Vagina (tissue), 2 donors: Measurements from ENCODE around the gene IYD. TPM values are rescaled to one million over a fixed set of nuclear protein-coding genes. Genes with fewer than 3 reads are reported as not detected.

Source experiments
- DNase-seq, 2 donors: peaks; one replicate each; pipeline ENCODE4 v3.0.0-alpha.2; 2017; ENCODE audit errors: extremely low spot score in 2 of 2
- H3K27ac ChIP-seq: fragments of 200-600 bp; sonication (generic); one replicate; pipeline ENCODE4 v1.5.1; 2019
- H3K27me3 ChIP-seq: fragments of 200-600 bp; sonication (generic); one replicate; pipeline ENCODE4 v1.5.1; 2019
- H3K36me3 ChIP-seq, 2 donors: fragments of 200-600 bp; sonication (generic); one replicate each; pipeline ENCODE4 v1.5.1; 2017 to 2019
- H3K4me1 ChIP-seq: fragments of 200-600 bp; sonication (generic); one replicate; pipeline ENCODE4 v1.5.1; 2019
- H3K4me3 ChIP-seq, 2 donors: fragments of 200-600 bp; sonication (generic); 1 replicate in 1 of 2; 2 replicates in 1 of 2; pipeline ENCODE4 v1.5.1; 2016 to 2019
- H3K9me3 ChIP-seq: fragments of 200-600 bp; sonication (generic); one replicate; pipeline ENCODE4 v1.5.1; 2019
- CTCF ChIP-seq, 3 experiments: fragments of 450-650 bp in 2 of 3; fragments of 200-600 bp in 1 of 3; sonication (generic) in 1 of 3; IDR thresholded peaks; one replicate each; pipeline ENCODE4 v1.5.1; 2017 to 2019; ENCODE audit warnings: antibody characterized with exemption in 3 of 3, mild to moderate bottlenecking in 2 of 3, moderate library complexity in 2 of 3
- POLR2A ChIP-seq, 2 donors: fragments of 450-650 bp; IDR thresholded peaks; one replicate each; pipeline ENCODE4 v1.6.1; 2017; ENCODE audit warnings: antibody characterized with exemption in 2 of 2, mild to moderate bottlenecking in 2 of 2, moderate library complexity in 2 of 2
- POLR2AphosphoS5 ChIP-seq, 2 donors: sonication (generic); formaldehyde crosslinking; IDR thresholded peaks; one replicate each; pipeline ENCODE4 v1.9.0; 2017; ENCODE audit warnings: antibody characterized with exemption in 2 of 2, mild to moderate bottlenecking in 2 of 2, low read depth in 1 of 2; ENCODE audit not compliant: insufficient read depth in 1 of 2
- intact Hi-C: fragments of 100-400 bp; cut with DNase I; formaldehyde crosslinking; loops from one replicate; pipeline ENCODE4 v1.15.1; 2023
- total RNA-seq: library from RNA; depleted of rRNA; stranded (reverse); fragments of >200 nt; gene quantifications from one replicate; pipeline ENCODE4 v1.2.3, GENCODE V29; 2016

IYD gene
- total RNA-seq, 1 donor from 2014 or later = not detected

- H3K36me3 ChIP-seq = no peaks in the 10 kb centered on the region
Measured at GRCh38 chr6:150412221-150412620, 43.4 kb downstream of the IYD start.

GRCh38 chr6:150413198-150413597 lies 44.4 kb downstream of the IYD start:
- Histone ChIP-seq H3K4me1 (peaks cover 14% of the 10 kb centered on the region), H3K36me3 (no peaks in the 10 kb centered on the region), H3K4me3 (no peak overlapping the region), H3K27ac (no peak overlapping the region), H3K27me3 (no peaks in the 10 kb centered on the region), H3K9me3 (no peaks in the 10 kb centered on the region)
- TF ChIP-seq POLR2A (IDR thresholded peaks at IDR 0.05) = no peak
- TF ChIP-seq CTCF (IDR thresholded peaks at IDR 0.05) = no peak
- TF ChIP-seq POLR2AphosphoS5 (IDR thresholded peaks at IDR 0.05; ENCODE audit: insufficient read depth in 1 of 2, low read depth in 1 of 2) = no peak
- no peak for DNase-seq
- intact Hi-C loops = loop anchor here (5.0 kb wide), 1 partner anchor 399 kb away; no protein-coding TSS in a partner anchor

More at GRCh38 chr6:150412221-150412620, 43.4 kb downstream of the IYD start:
- intact Hi-C loops = loop anchor here (5.0 kb wide), 1 partner anchor 400 kb away; no protein-coding TSS in a partner anchor
- no peak for TF ChIP-seq CTCF (IDR thresholded peaks at IDR 0.05)
- no peak for TF ChIP-seq POLR2AphosphoS5 (IDR thresholded peaks at IDR 0.05; ENCODE audit: insufficient read depth in 1 of 2, low read depth in 1 of 2)
- no peak for TF ChIP-seq POLR2A (IDR thresholded peaks at IDR 0.05)
- Histone ChIP-seq H3K9me3 (no peaks in the 10 kb centered on the region), H3K27me3 (no peaks in the 10 kb centered on the region), H3K4me1 (peaks cover 9% of the 10 kb centered on the region), H3K4me3 (no peak overlapping the region), H3K27ac (no peak overlapping the region)
- DNase-seq = no peak

GRCh38 chr6:150413781-150414281 lies 45.0 kb downstream of the IYD start:
- intact Hi-C loops = loop anchor here (5.0 kb wide), 1 partner anchor 398 kb away; no protein-coding TSS in a partner anchor

GRCh38 chr6:150416128-150416527 lies 47.3 kb downstream of the IYD start:
- H3K4me3 ChIP-seq = no peak overlapping the region
- DNase-seq = no peak
- no peaks in the 10 kb centered on the region for H3K9me3 ChIP-seq
- intact Hi-C loops = no loop called here
- no peaks in the 10 kb centered on the region for H3K27me3 ChIP-seq
- no peak overlapping the region for H3K27ac ChIP-seq
- H3K4me1 ChIP-seq = peaks cover 13% of the 10 kb centered on the region
- no peaks in the 10 kb centered on the region for H3K36me3 ChIP-seq
- no peak for TF ChIP-seq POLR2A (IDR thresholded peaks at IDR 0.05)
- TF ChIP-seq CTCF (IDR thresholded peaks at IDR 0.05) = no peak
- TF ChIP-seq POLR2AphosphoS5 (IDR thresholded peaks at IDR 0.05; ENCODE audit: insufficient read depth in 1 of 2, low read depth in 1 of 2) = no peak

More at GRCh38 chr6:150413781-150414281, 45.0 kb downstream of the IYD start:
- H3K27me3 ChIP-seq = no peaks in the 10 kb centered on the region
- no peaks in the 10 kb centered on the region for H3K36me3 ChIP-seq
- no peak overlapping the region for H3K27ac ChIP-seq
- H3K9me3 ChIP-seq = no peaks in the 10 kb centered on the region
- no peak overlapping the region for H3K4me3 ChIP-seq
- TF ChIP-seq POLR2A (IDR thresholded peaks at IDR 0.05) = no peak
- TF ChIP-seq CTCF (IDR thresholded peaks at IDR 0.05) = no peak
- TF ChIP-seq POLR2AphosphoS5 (IDR thresholded peaks at IDR 0.05; ENCODE audit: insufficient read depth in 1 of 2, low read depth in 1 of 2) = no peak
- peaks cover 16% of the 10 kb centered on the region for H3K4me1 ChIP-seq
- DNase-seq = no peak

GRCh38 chr6:150417250-150417649 lies 48.4 kb downstream of the IYD start:
- intact Hi-C loops = no loop called here
- Histone ChIP-seq H3K9me3 (no peaks in the 10 kb centered on the region), H3K27ac (no peak overlapping the region), H3K36me3 (no peaks in the 10 kb centered on the region), H3K27me3 (no peaks in the 10 kb centered on the region), H3K4me1 (peaks cover 13% of the 10 kb centered on the region), H3K4me3 (no peak overlapping the region)
- TF ChIP-seq POLR2AphosphoS5 (IDR thresholded peaks at IDR 0.05; ENCODE audit: insufficient read depth in 1 of 2, low read depth in 1 of 2) (no peak), POLR2A (IDR thresholded peaks at IDR 0.05) (no peak), CTCF (IDR thresholded peaks at IDR 0.05) (no peak)
- no peak for DNase-seq
